OCI-LY3 (cell line): Measurements from ENCODE around the gene GABRG3.

Source experiments
- H2AFZ ChIP-seq: fragments of 200-600, 300-600 bp; shearing (Covaris generic); 2 replicates; pipeline ENCODE4 v1.6.0; 2014; ENCODE audit warnings: antibody characterized with exemption, low read depth, low read length
- H3K27ac ChIP-seq: fragments of 200-600, 300-600 bp; sonication (generic); 2 replicates; pipeline ENCODE4 v1.5.1; 2014; ENCODE audit warnings: mild to moderate bottlenecking, low read length, moderate library complexity, mixed read lengths
- H3K27me3 ChIP-seq: fragments of 200-600, 300-600 bp; sonication (generic); 2 replicates; pipeline ENCODE4 v1.6.1; 2014; ENCODE audit warnings: low read depth, low read length, mixed read lengths
- H3K36me3 ChIP-seq: fragments of 200-600, 300-600 bp; sonication (generic); replicated peaks from 2 replicates; pipeline ENCODE3; 2014; ENCODE audit warnings: low read depth, low read length, mixed read lengths
- H3K4me1 ChIP-seq: fragments of 300-600, 200-600 bp; sonication (generic); 2 replicates; pipeline ENCODE4 v1.6.1; 2014; ENCODE audit warnings: low read length, mixed read lengths
- H3K4me2 ChIP-seq: fragments of 200-600, 300-600 bp; sonication (generic); 2 replicates; pipeline ENCODE4 v1.6.1; 2014; ENCODE audit warnings: low read length, mixed read lengths
- H3K4me3 ChIP-seq: fragments of 300-600, 200-600 bp; sonication (generic); 2 replicates; pipeline ENCODE4 v1.5.1; 2014; ENCODE audit warnings: antibody characterized with exemption, mild to moderate bottlenecking, low read length, moderate library complexity
- H3K79me2 ChIP-seq: fragments of 300-600, 200-600 bp; shearing (Covaris generic); 2 replicates; pipeline ENCODE4 v1.6.1; 2014; ENCODE audit warnings: mild to moderate bottlenecking, low read length, mixed read lengths
- H3K9ac ChIP-seq: fragments of 300-600, 200-600 bp; shearing (Covaris generic); 2 replicates; pipeline ENCODE4 v1.6.0; 2014; ENCODE audit warnings: mild to moderate bottlenecking, low read length, moderate library complexity
- H3K9me3 ChIP-seq: fragments of 200-600, 300-600 bp; shearing (Covaris generic); 2 replicates; pipeline ENCODE4 v1.6.1; 2014; ENCODE audit warnings: low read length, mixed read lengths; ENCODE audit not compliant: insufficient read depth
- H4K20me1 ChIP-seq: fragments of 200-600, 300-600 bp; sonication (generic); 2 replicates; pipeline ENCODE4 v1.6.1; 2016; ENCODE audit warnings: low read length, mixed read lengths; ENCODE audit not compliant: insufficient read depth
- EZH2phosphoT487 ChIP-seq: fragments of 200-600 bp; shearing (Covaris generic); IDR thresholded peaks from 2 replicates; pipeline ENCODE4 v1.6.1; 2018; ENCODE audit warnings: antibody characterized with exemption, mixed run types, low read depth
- TF ChIP-seq, protein P1 (sequence below): fragments of 200-600, 300-600 bp; sonication (generic); IDR thresholded peaks from 2 replicates; pipeline ENCODE4 v1.5.1; 2014; ENCODE audit warnings: antibody characterized with exemption, low read length, low read depth

GABRG3 gene

DNA sequence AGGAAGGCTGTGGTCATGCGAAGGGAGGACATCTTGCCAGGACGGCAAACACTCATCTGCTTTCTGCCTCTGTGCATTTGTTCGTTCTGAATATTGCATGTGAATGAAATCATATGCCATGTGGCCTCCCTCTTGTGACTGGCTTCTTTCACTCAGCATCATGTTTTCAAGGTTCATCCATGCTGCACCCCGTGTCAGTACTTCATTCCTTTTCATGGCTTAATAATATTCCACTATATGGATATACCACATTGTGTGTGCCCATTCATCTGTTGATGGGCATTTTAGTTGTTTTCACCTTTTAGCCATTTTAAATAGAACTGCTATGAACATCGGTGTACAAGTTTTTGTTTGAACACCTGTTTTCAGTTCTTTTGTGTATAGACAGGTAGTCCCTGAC, 118.7 kb downstream of the GABRG3 start:
- no peaks in the 10 kb centered on the region for H4K20me1 ChIP-seq
- no peak overlapping the region for H3K4me3 ChIP-seq
- no peak overlapping the region for H3K27ac ChIP-seq
- H3K27me3 ChIP-seq, result no peaks in the 10 kb centered on the region
- H3K9ac ChIP-seq, result no peak overlapping the region
- H3K9me3 ChIP-seq, result peaks cover 6% of the 10 kb centered on the region; the same call in 1 of the 2 replicates
- H3K4me1 ChIP-seq, result no peaks in the 10 kb centered on the region
- H3K79me2 ChIP-seq, result no peaks in the 10 kb centered on the region
- no peak overlapping the region for H3K4me2 ChIP-seq
- H3K36me3 ChIP-seq, result no peaks in the 10 kb centered on the region
- TF ChIP-seq EZH2phosphoT487, result no peak
- TF ChIP-seq, protein P1, sequence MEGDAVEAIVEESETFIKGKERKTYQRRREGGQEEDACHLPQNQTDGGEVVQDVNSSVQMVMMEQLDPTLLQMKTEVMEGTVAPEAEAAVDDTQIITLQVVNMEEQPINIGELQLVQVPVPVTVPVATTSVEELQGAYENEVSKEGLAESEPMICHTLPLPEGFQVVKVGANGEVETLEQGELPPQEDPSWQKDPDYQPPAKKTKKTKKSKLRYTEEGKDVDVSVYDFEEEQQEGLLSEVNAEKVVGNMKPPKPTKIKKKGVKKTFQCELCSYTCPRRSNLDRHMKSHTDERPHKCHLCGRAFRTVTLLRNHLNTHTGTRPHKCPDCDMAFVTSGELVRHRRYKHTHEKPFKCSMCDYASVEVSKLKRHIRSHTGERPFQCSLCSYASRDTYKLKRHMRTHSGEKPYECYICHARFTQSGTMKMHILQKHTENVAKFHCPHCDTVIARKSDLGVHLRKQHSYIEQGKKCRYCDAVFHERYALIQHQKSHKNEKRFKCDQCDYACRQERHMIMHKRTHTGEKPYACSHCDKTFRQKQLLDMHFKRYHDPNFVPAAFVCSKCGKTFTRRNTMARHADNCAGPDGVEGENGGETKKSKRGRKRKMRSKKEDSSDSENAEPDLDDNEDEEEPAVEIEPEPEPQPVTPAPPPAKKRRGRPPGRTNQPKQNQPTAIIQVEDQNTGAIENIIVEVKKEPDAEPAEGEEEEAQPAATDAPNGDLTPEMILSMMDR, result no peak
- H2AFZ ChIP-seq, result no peak overlapping the region

DNA sequence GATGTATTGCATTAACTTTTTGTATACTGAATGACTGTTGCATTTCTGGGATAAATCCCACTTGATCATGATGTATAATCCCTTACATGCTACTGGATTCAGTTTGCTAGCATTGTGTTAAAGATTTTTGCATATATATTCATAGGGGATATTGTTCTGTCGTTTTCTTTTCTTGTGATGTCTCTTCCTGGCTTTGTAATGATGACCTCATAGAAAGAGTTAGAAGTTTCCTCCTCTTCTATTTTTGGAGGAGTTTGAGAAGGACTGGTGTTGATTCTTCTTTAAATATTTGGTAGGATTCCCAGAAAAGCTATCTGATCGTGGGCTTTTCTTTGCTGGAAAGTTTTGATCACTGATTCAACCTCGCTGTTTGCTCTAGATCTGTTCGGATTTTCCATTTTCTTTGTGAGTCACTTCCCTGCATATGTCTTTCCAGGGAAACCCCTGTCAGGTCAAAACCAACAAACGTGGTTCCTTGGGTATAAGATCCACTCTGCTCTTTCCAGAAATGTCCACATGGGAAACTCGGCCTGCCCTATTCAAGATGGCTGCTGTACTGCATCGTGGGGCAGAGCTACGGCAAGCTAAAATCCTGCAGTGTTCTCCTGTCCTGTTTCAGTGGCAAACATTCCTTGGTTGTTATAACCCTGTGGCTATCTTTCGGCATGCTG, 120.4 kb downstream of the GABRG3 start:
- H2AFZ ChIP-seq, result no peak overlapping the region
- no peak overlapping the region for H3K4me2 ChIP-seq
- no peaks in the 10 kb centered on the region for H3K36me3 ChIP-seq
- H3K9ac ChIP-seq, result no peak overlapping the region
- no peak overlapping the region for H3K4me3 ChIP-seq
- H3K27me3 ChIP-seq, result no peaks in the 10 kb centered on the region
- TF ChIP-seq, protein P1, result no peak
- no peak for TF ChIP-seq EZH2phosphoT487
- no peaks in the 10 kb centered on the region for H4K20me1 ChIP-seq
- H3K9me3 ChIP-seq, result peaks cover 6% of the 10 kb centered on the region; the same call in 1 of the 2 replicates
- no peaks in the 10 kb centered on the region for H3K79me2 ChIP-seq
- H3K4me1 ChIP-seq, result no peaks in the 10 kb centered on the region
- H3K27ac ChIP-seq, result no peak overlapping the region

GRCh38 chr15:27092390-27092789, 121.4 kb downstream of the GABRG3 start:
- Histone ChIP-seq H3K4me1 (no peaks in the 10 kb centered on the region), H3K36me3 (no peaks in the 10 kb centered on the region), H4K20me1 (no peaks in the 10 kb centered on the region), H3K27ac (no peak overlapping the region), H3K79me2 (no peaks in the 10 kb centered on the region), H2AFZ (no peak overlapping the region), H3K9me3 (peaks cover 6% of the 10 kb centered on the region; the same call in 1 of the 2 replicates), H3K27me3 (no peaks in the 10 kb centered on the region), H3K4me2 (no peak overlapping the region), H3K9ac (no peak overlapping the region), H3K4me3 (no peak overlapping the region)
- no peak for TF ChIP-seq EZH2phosphoT487
- TF ChIP-seq, protein P1, result no peak

DNA sequence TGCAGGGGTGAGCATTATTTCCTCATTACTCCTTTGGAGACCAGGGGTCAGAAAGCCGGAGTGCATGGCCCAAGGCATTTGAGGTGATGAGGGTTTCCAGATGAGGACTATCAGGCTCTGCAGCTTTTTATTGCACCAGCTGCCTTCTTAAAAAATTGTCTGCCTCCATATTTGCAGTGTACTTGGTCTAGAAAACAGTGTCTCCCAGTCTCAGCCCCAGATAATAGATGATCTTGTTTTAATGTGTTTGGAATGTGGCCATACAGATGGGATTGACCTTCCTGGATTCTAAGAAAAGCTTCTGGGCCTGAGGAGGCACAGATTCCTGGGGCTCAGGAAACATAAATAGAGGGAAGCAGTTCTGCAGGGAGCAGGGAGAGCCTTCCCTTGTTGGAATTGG, 123.3 kb downstream of the GABRG3 start:
- Histone ChIP-seq H4K20me1 (no peaks in the 10 kb centered on the region), H3K36me3 (no peaks in the 10 kb centered on the region), H3K4me3 (no peak overlapping the region), H3K4me2 (no peak overlapping the region), H3K9ac (no peak overlapping the region), H3K27me3 (no peaks in the 10 kb centered on the region), H3K27ac (no peak overlapping the region), H3K9me3 (peaks cover 6% of the 10 kb centered on the region; the same call in 1 of the 2 replicates), H3K4me1 (no peaks in the 10 kb centered on the region), H2AFZ (no peak overlapping the region), H3K79me2 (no peaks in the 10 kb centered on the region)
- TF ChIP-seq, protein P1, result no peak
- no peak for TF ChIP-seq EZH2phosphoT487
